Gastroesophageal sphincter (tissue), 3 donors: ENCODE results near the gene CALHM1.

Source experiments
- POLR2A ChIP-seq, 2 donors: fragments of 450-650 bp; IDR thresholded peaks; one replicate each; pipeline ENCODE4 v1.6.1; 2017; ENCODE audit warnings: antibody characterized with exemption in 2 of 2, mild to moderate bottlenecking in 2 of 2, moderate library complexity in 1 of 2
- POLR2AphosphoS5 ChIP-seq: sonication (generic); formaldehyde crosslinking; IDR thresholded peaks from one replicate; pipeline ENCODE4 v1.6.1; 2017; ENCODE audit warnings: antibody characterized with exemption
- TF ChIP-seq, protein P1 (sequence below), 4 experiments: fragments of 200-600 bp in 2 of 4; fragments of 450-650 bp in 2 of 4; sonication (generic) in 1 of 4; IDR thresholded peaks; one replicate each; pipeline ENCODE4 v1.5.1; 2017 to 2019; ENCODE audit warnings: antibody characterized with exemption in 4 of 4, mild to moderate bottlenecking in 2 of 4, moderate library complexity in 2 of 4

DNA sequence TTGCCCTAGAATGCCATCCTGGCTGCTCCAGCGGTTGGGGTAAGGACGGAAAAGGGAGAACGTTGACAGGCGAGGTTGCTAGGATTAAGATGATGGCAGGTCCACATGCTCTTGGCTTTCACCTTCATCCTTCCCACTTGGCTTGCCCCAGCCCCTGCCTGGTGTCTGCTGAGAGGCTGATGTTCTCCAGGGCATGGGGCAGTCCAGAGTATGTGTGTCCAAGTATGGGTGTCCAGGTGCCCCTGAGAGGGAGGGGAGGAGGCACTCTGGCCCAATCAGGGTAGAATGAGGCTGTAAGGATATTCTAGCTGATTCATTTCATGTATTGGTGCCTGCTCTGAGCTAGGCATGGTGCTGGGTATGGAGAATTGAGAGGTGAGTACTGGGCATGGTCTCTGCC, 47.4 kb upstream of the CALHM1 start:
- TF ChIP-seq, protein P1, sequence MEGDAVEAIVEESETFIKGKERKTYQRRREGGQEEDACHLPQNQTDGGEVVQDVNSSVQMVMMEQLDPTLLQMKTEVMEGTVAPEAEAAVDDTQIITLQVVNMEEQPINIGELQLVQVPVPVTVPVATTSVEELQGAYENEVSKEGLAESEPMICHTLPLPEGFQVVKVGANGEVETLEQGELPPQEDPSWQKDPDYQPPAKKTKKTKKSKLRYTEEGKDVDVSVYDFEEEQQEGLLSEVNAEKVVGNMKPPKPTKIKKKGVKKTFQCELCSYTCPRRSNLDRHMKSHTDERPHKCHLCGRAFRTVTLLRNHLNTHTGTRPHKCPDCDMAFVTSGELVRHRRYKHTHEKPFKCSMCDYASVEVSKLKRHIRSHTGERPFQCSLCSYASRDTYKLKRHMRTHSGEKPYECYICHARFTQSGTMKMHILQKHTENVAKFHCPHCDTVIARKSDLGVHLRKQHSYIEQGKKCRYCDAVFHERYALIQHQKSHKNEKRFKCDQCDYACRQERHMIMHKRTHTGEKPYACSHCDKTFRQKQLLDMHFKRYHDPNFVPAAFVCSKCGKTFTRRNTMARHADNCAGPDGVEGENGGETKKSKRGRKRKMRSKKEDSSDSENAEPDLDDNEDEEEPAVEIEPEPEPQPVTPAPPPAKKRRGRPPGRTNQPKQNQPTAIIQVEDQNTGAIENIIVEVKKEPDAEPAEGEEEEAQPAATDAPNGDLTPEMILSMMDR (IDR thresholded peaks at IDR 0.05): no peak
- no peak for TF ChIP-seq POLR2A (IDR thresholded peaks at IDR 0.05)
- no peak for TF ChIP-seq POLR2AphosphoS5
